HG02938 (cell line): ENCODE measurements around the gene TMEM186.
"Not testable (repeated sequence)": the region's sequence is repeated elsewhere in the genome, so short reads cannot be mapped to it uniquely, and the experiment has no call there.

Source experiments
- ATAC-seq: cut with Tn5 transposase; IDR thresholded peaks from one replicate; pipeline ENCODE4 v1.9.1; 2021; ENCODE audit warnings: mild to moderate bottlenecking, moderate library complexity; ENCODE audit not compliant: unreplicated experiment

Gene TMEM186

GRCh38 chr16:8812162-8812843, 14.9 kb upstream of the TMEM186 start:
- no peak for ATAC-seq

DNA sequence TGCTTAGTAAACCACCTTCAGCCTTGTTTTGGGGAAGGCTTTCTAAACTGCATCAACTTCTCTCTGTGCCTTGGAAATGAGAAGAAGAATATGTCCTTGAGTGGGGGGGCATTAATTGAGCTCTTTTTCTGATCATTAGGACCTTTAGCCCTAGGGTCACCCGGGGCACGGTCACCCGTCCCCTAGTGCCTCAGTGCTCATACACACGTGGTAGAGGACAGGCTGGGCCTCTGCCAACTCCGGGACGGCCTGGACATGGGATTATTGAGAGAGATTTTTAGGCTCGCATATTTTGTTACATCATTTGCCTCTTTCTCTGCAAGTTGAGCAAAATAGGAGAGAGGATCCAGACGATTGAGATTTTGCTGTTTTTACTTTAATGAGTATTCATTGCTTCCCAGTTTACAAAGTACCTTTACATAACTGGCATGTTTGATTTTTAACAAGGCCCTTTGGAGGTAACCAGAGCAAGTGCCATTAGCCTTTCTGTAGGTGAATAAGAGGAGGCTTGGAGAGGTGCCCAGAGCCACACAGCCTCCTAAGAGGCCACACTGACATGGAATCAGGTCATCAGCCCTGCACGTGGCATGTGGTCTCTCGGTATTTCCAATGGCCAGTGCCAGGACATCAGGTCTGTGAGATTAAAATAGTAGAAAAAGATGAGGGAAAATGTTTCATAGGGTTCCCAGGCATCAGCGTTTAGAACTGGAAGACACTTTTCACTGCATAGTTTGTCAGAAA, 11.3 kb upstream of the TMEM186 start:
- no peak for ATAC-seq

- no peak for ATAC-seq
These were observed 10.6 kb upstream of the TMEM186 start for GRCh38 chr16:8808009-8808408.

GRCh38 chr16:8807189-8807588, 9.8 kb upstream of the TMEM186 start:
- ATAC-seq, result no peak

DNA sequence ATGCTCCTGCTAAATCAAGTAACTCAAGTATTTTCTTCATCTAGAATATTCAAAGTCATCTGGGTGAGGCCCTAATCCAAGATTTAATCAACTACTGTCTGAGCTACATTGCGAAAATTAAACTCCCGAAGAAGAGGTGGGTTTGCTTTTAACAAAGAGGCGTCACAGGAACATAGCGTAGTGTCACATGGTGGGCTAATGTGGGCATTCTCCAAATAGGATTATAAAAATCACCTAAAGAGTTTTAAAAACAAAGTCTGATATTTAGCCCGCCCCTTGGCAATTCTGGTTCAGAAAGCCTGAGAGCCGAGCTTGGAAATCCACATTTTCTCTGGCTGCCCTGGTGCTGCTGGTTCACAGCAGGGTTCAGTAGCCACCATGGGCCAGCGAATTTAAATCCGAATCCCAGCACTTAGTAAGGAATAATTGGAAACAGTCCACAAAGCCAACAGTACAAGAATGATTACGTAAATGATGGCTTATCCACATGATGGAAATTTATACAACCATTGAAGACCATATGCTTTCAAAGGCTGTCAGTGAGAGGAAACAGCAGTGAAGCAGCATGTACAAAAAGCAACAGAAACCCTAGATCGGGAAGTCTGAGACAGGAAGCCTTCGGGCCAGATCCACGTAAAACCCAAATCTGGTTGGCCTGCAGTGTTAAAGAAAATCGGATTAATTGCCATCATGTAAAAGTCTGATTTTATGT, 9.0 kb upstream of the TMEM186 start:
- ATAC-seq, result no peak

DNA sequence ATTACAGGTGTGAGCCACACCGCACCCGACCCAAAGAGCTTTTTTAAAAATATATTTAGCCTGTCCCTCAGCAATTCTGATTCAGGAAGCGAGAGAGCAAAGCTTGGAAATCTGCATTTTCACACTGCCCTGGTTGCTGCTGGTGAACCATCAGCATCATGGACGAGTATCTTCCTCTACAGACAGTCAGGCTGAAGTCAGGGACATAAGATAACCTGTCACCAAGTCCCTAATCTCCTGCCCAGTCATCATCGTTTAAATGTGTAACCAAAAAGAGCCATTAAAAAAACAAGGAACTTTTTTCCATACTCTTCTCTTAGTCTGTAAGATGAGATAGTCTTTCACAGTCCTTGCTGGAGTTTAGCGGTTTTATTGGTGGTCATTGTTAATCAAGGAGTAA, 6.9 kb upstream of the TMEM186 start:
- ATAC-seq, result no peak

GRCh38 chr16:8803733-8804132, 6.3 kb upstream of the TMEM186 start:
- ATAC-seq, result not testable (repeated sequence)

DNA sequence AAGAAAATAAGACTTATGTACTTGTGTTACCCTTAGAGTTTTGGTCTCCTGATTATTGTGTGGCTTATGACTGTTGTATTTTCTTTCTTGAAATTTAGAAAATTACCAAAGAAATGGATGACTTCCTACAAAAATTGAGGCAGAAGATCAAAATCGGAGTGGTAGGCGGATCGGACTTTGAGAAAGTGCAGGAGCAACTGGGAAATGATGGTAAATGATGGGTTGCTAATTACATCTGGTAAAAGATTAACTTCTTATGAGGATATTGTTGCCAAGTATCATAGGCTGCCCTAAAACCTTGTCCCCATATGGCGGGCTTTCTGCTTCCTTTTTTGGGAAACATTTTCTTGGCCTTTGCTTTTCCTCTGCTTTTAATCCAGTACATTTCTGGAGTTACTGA, 4.3 kb upstream of the TMEM186 start:
- ATAC-seq, result no peak

- ATAC-seq, result no peak
These were observed 1.2 kb upstream of the TMEM186 start for GRCh38 chr16:8798535-8799157.

GRCh38 chr16:8798174-8798527, 712 bp upstream of the TMEM186 start:
- ATAC-seq, result peak; percentile 9

DNA sequence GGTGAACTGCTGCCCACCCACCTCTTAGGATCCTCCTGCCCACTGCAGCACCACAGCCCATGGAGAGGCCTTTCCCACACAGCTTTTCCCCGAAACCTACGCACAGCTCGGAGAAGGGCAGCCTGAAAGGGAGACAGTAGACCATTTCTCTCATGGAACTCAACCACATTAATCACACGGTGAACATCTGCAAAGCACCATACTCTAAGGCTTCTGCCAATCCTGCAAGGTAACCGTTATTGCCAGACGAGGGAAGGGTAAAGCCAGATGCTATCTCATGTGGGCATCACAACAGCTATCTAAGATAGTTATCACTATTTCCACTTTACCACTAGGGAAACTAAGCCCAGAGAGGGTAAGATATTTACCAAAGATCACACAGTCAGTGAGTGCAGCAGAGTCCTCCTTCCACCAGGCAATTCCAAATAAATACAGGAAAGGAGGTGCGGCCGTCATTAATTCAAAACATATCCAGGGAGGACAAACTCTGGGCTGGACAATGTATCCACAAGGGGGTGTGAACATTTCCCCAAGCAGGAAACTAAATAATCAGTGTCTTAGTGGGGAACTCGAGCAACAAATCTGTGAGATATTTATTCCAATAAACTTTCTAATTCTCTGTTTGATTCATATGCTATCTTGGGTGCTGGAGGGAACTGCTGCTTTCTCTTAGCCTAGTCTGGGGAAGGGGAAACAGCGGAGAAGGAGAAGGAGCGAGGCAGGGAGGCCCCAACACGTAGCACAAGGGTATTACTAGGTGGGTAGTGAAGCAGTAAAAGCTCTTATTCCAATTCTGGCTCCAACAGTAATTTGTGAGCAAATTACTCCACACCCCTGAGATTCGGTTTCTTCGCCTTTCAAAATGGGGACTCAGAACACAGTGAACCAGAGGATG, 723 bp downstream of the TMEM186 start:
- no peak for ATAC-seq

DNA sequence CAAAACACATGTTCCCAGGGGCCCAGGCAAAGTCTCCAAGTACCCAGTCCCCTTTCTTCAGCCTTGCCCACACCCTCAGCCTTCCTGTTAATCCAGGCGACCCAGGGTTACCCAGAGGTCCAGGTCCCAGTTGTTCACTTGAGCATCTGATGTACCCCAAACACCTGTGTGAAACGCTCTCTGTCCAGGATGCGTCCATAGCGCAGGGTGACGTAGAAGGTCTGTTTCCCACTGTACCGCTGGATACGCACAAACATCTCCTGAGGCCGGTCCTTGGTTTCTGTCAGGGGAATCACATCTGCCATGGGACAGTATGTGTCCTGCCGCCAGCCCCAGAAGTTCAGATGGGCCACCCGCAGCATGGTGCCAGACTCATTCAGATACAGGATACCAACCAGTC, 1.6 kb downstream of the TMEM186 start:
- no peak for ATAC-seq

- ATAC-seq, result no peak
These were observed 2.3 kb downstream of the TMEM186 start for GRCh38 chr16:8795091-8795490.

DNA sequence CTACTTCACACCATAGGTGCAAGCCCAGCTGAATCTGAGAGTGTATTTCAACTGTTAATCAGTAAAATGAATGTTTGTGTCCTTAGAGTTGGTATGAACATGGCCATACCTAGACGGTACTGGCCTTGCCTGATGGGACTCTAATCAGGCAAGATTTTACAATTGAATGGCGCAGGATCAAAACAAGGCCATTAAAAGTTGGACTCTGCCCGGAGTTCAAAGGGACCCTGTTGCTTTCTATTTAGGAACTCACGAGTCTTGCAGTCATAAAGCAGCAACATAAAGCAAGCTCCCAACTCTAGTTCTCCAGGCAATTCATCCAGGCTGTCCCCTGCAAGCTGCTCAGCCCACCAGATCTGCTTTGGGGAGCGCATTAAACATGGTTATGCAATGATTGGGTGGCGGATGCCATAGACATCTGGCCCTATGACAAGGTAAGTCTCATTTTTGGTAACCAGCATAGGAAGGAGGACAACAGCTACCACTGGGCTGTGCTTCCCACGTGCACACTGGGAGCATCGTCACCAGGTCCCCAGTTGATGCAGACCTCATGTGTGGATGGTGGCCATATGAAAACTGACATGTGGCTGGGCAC, 8.8 kb downstream of the TMEM186 start:
- ATAC-seq, result no peak

GRCh38 chr16:8786316-8786715, 11.1 kb downstream of the TMEM186 start:
- ATAC-seq, result not testable (repeated sequence)

- ATAC-seq, result no peak
These were observed 12.0 kb downstream of the TMEM186 start for GRCh38 chr16:8785408-8785807.

- no peak for ATAC-seq
These were observed 14.8 kb downstream of the TMEM186 start for GRCh38 chr16:8782673-8783072.

- no peak for ATAC-seq
These were observed 15.6 kb downstream of the TMEM186 start for GRCh38 chr16:8781797-8782196.

- ATAC-seq, result no peak
These were observed 20.2 kb downstream of the TMEM186 start for GRCh38 chr16:8777217-8777616.

- no peak for ATAC-seq
These were observed 21.3 kb downstream of the TMEM186 start for GRCh38 chr16:8776129-8776584.
